NK-92 (cell line): ENCODE data around the gene EHMT2.
"Not testable (repeated sequence)": the region's sequence is repeated elsewhere in the genome, so short reads cannot be mapped to it uniquely, and the experiment has no call there.

Experiments
- DNase-seq: peaks from one replicate; lab custom pipeline; 2025; ENCODE audit not compliant: unreplicated experiment; lab: John Stamatoyannopoulos, UW

EHMT2 gene

DNA sequence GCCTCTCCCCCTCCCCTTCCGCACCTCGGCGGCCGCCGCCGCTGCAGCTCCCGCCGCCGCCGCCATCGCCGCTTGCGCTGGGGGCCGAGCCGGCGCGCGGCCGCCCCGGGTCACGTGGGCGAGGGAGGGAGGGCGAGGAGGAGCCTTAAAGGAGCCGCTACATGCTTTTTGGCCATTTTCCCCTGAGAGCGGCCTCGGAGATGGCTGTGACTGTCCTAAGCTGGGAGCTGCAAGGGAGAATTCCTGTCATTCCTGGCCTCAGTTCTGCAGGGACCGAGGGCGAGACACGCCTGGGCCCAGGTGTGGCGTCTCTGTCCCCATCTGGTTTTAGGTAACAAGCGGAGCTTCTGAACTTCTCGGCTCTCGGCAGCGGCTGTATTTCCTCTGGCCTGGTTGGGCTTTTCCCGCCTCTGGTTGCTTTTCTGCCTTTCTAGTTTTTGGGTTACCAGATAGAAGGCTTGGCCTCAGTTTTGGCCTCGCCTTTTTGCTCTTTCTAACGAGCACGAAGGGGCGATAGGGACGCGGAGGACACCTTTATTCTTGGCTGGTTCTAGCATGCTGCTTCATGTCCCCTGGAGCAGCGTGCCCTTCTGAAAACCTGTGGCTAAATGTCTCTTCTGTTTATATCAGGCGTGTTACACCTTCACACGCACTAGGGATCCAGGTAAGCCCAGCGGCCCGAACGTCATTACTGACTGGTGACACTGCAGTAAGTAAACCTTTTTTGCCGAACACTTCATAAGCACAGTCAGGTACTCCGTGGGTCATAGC, at the start of gene EHMT2:
Gene EHMT2, minus strand, starts transcription at position 87 of the 771 bp plus-strand sequence. Its CDS starts 21 bp downstream, at position 66.
- no peak for DNase-seq

GRCh38 chr6:31947070-31947675, 49.7 kb upstream of the EHMT2 start:
- DNase-seq: no peak

DNA sequence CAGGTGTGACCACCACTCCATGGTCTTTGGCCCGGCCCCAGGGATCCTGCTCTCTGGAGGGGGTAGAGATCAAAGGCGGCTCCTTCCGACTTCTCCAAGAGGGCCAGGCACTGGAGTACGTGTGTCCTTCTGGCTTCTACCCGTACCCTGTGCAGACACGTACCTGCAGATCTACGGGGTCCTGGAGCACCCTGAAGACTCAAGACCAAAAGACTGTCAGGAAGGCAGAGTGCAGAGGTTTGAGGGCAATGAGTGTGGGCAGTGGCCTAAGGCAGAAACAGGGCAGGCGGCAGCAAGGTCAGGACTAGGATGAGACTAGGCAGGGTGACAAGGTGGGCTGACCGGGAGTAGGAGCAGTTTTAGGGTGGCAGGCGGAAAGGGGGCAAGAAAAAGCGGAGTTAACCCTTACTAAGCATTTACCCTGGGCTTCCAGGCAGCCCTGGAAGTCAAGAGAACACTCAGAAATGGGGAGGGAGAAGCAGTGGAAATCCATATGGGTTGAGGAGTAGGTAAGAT, 48.9 kb upstream of the EHMT2 start:
- DNase-seq: no peak

DNA sequence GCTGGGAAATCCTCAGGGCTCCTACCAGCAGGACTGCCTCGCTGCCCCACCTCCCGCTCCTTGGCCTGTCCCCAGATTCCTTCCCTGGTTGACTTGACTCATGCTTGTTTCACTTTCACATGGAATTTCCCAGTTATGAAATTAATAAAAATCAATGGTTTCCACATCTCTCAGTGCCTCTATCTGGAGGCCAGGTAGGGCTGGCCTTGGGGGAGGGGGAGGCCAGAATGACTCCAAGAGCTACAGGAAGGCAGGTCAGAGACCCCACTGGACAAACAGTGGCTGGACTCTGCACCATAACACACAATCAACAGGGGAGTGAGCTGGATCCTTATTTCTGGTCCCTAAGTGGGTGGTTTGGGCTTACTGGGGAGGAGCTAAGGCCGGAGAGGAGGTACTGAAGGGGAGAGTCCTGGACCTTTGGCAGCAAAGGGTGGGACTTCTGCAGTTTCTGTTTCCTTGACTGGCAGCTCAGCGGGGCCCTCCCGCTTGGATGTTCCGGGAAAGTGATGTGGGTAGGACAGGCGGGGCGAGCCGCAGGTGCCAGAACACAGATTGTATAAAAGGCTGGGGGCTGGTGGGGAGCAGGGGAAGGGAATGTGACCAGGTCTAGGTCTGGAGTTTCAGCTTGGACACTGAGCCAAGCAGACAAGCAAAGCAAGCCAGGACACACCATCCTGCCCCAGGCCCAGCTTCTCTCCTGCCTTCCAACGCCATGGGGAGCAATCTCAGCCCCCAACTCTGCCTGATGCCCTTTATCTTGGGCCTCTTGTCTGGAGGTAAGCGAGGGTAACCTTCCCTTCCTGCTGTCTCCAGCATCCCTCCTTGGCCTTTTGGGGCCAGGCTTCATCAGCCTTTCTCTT, 48.2 kb upstream of the EHMT2 start, which contains the start of gene CFB:
Gene CFB, plus strand, starts transcription at position 589 of the 863 bp plus-strand sequence. Its CDS starts 127 bp downstream, at position 716.
- DNase-seq: no peak

- DNase-seq: no peak
These were observed 47.6 kb upstream of the EHMT2 start for GRCh38 chr6:31945154-31945506.

- DNase-seq: no peak
These were observed 46.2 kb upstream of the EHMT2 start for GRCh38 chr6:31943742-31944141.

GRCh38 chr6:31940256-31940664, 42.8 kb upstream of the EHMT2 start:
- DNase-seq: no peak

DNA sequence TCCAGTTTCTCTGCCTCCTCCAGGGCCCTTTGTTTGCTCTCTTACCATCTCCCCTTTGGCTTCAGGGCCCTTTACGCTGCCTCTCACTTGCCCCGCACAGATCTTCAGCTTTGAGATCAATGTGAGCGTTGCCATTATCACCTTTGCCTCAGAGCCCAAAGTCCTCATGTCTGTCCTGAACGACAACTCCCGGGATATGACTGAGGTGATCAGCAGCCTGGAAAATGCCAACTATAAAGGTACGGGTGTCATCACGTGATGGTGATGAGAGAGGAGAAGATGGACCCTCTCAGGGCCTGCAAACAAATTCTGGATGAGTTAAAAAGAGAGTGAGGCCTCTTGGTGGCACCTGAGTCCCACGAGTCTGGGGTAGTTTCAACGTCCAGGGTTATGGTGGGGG, 38.3 kb upstream of the EHMT2 start:
- DNase-seq: no peak

DNA sequence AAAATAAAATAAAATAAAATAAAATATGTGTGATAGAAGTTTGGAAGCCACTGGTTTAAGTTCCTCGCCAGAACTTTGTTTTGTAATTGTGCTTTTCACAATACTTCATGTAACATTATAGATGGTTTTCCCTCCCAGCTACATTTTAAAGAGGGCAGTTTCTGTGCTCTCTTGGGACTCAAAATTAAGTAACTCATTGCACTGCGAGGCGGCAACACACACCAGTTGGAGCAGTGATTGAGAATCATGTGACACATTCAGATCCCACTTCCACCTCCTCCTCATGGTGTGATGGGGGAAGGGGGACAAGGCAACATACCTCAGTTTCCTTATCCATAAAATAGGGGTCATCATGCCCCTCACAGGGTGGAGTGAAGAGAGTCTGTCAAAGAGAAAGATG, 37.5 kb upstream of the EHMT2 start:
- DNase-seq: no peak

DNA sequence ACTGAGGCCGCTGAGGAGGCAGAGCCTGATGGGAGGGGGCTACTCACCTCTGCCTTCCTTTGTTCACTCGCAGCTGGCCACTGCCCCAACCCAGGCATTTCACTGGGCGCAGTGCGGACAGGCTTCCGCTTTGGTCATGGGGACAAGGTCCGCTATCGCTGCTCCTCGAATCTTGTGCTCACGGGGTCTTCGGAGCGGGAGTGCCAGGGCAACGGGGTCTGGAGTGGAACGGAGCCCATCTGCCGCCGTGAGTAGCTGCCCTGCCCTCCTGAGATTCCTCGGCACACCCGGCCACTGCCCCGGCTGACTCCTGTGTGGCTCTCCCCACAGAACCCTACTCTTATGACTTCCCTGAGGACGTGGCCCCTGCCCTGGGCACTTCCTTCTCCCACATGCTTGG, 36.0 kb upstream of the EHMT2 start:
- DNase-seq: no peak

DNA sequence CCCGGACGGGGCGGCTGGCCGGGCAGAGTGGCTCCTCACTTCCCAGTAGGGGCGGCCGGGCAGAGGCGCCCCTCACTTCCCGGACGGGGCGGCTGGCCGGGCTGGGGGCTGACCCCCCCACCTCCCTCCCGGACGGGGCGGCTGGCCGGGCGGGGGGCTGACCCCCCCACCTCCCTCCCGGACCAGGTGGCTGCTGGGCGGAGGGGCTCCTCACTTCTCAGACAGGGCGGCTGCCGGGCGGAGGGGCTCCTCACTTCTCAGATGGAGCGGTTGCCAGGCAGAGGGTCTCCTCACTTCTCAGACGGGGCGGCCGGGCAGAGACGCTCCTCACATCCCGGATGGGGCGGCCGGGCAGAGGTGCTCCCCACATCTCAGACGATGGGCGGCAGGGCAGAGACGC, 34.6 kb upstream of the EHMT2 start:
- not testable (repeated sequence) for DNase-seq

DNA sequence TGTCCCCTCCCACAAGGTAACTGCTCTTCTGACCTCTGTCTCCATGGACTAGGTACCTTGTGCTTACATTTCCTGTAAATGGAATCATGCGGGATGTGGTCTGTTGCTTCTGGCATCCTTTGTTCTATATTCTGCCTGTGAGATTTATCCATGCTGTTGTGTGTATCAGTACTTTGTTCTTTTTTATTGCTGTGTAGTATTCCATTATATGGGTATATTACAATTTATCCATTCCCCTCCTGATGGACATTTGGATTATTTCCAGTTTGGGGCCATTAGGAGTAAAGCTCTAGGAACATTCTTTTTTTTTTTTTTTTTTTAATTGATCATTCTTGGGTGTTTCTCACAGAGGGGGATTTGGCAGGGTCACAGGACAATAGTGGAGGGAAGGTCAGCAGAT, 33.5 kb upstream of the EHMT2 start:
- no peak for DNase-seq

DNA sequence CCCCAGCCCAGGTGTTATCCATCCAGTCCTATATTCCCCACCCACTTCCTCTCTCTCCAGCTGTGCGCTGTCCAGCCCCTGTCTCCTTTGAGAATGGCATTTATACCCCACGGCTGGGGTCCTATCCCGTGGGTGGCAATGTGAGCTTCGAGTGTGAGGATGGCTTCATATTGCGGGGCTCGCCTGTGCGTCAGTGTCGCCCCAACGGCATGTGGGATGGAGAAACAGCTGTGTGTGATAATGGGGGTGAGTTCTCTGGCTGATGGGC, 31.1 kb upstream of the EHMT2 start:
- DNase-seq: no peak

DNA sequence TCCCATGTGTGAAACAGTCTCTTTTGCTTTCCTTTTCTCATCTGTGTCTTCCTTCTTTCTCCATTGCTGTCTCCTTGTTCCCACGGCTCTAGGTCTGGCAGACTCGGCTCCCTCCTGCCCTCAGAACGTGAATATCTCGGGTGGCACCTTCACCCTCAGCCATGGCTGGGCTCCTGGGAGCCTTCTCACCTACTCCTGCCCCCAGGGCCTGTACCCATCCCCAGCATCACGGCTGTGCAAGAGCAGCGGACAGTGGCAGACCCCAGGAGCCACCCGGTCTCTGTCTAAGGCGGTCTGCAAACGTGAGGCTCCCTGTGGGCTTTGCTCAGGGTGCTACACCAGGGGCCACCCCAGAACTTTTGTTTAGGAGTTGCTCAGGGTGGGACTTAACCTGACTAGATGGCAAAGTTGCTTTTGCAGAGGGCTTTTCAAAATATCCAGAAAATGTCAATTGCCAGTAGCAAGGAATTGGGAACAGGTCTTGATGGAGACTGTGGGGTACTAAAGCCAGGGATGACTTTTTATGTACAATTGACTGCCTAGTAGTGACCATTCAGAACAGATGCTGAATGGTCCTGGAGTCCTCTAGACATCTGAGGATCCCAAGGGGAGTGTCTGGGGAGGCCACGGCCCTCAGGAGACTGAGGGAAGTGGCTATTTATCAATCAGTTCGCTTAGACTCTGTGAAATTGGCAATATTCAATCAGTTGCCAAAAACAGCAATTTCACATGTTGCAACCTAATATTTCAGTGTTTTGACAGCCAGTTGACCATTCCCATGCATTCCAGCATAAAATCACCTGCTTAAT, 30.6 kb upstream of the EHMT2 start:
- no peak for DNase-seq

DNA sequence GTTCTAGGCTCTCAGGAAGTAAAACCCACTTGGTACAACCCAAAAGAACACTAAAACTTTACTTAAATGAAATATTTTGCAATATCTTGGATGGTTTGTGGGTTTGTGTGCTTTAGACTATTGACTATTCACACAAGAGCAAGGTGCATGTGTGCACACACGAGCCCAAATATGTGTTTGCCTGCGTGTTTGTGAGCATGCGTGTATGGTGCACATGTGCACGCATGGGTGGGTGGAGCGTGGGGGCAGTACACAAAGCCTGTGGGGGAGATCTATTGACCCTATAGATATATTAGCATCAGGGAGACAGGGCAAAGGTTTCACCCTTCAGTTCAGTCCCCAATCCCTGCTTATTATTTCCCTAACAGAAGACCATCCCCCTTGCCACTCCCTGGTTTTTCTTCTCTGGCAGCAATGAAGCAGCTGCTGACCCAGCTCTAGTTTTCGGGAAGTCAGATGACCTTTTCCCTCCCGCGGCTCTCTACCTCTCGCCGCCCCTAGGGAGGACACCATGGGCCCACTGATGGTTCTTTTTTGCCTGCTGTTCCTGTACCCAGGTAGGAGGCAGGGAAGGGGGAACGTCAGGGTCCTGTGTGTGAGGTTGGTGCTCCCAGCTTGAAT, 29.9 kb upstream of the EHMT2 start, which contains the start of gene C2:
Gene C2, plus strand, starts transcription at position 476 of the 621 bp plus-strand sequence. Its CDS starts 36 bp downstream, at position 512.
- no peak for DNase-seq

DNA sequence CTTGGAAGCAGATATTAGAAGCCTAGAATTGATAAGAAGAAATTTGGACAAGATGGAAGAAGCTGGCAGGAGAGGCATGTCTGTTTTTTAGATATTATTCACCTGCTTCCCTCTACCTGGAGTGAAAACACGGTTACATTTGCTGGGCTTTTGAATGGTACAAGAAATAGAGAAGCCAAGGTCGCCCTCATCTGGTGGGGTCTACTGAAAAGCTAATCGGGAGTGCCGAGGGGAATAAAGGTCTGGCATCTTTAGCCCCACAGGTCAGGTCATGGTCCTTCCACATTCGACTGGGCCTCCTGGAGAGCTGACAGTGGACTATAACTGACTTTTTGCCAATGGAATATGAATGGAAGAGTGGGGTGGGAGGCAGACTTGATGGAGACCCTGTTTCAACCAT, 25.4 kb upstream of the EHMT2 start:
- DNase-seq: no peak

GRCh38 chr6:31920811-31921210, 23.3 kb upstream of the EHMT2 start:
- DNase-seq: no peak

- DNase-seq: no peak
These were observed 22.3 kb upstream of the EHMT2 start for GRCh38 chr6:31919624-31920303.

DNA sequence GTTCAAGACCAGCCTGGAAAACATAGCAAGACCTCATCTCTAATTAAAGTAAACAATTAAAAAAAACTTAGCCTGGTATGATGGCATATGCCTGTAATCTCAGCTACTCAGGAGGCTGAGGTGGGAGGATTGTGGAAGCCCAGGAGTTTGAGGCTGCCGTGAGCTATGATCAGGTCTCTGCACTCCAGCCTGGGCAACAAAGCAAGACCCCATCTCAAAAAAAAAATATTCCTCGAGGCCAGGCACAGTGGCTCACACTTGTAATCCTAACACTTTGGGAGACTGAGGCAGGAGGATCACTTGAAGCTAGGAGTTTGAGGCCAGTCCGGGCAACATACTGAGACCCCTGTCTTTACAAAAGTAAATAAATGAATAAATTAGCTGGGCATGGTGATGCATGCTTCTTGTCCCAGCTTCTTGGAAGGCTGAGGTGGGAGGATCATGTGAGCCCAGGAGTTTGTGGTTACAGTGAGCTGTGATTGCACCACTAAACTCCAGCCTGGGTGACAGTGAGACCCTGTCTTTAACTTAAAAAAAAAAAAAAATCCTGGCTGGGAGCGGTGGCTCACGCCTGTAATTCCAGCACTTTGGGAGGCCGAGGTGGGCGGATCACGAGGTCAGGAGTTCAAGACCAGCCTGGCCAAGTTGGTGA, 20.7 kb upstream of the EHMT2 start:
- DNase-seq: no peak
